Activated CD8-positive, alpha-beta memory T cell treated with anti-CD3 and anti-CD28 coated beads, Interleukin-2, amount 50 U/mL, for 24 hours (primary cell): Measurements from ENCODE around the gene LYPLA2.
"Not testable (repeated sequence)": the region's sequence is repeated elsewhere in the genome, so short reads cannot be mapped to it uniquely, and the experiment has no call there.

Experiments used
- DNase-seq: peaks from one replicate; pipeline ENCODE4 v3.0.0-alpha.2; 2020; ENCODE audit errors: extremely low read depth

LYPLA2 gene

DNA sequence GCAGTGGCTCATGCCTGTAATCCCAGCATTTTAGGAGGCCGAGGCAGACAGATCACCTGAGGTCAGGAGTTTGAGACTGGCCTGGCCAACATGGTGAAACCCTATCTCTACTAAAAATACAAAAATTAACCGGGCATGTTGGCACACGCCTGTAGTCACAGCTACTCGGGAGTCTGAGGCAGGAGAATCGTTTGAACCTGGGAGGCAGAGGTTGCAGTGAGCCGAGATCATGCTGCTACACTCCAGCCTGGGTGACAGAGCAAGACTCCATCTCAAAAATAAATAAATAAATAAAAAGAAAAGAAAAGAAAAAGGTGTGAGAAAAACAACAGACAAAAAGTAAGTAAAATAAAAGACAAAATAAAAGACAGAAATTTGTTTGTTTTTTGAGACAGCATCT lies 43.2 kb downstream of the LYPLA2 start:
- DNase-seq = not testable (repeated sequence)

DNA sequence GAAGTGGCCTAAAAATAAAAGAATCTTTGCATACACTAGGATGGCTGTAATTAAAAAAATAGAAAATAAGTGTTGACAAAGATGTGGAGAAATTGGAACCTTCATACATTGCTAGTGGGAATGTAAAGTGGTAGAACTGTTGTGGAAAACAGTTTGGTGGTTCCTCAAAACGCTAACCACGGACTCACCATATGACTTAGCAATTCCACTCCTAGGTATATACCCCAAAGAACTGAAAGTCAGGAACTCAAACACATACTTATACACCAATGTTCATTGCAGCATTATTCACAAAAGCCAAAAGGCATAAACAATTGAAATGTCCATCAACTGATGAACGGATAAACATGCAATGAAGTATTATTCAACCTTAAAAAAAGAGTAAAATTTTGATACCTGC lies 45.1 kb downstream of the LYPLA2 start:
- no peak for DNase-seq

DNA sequence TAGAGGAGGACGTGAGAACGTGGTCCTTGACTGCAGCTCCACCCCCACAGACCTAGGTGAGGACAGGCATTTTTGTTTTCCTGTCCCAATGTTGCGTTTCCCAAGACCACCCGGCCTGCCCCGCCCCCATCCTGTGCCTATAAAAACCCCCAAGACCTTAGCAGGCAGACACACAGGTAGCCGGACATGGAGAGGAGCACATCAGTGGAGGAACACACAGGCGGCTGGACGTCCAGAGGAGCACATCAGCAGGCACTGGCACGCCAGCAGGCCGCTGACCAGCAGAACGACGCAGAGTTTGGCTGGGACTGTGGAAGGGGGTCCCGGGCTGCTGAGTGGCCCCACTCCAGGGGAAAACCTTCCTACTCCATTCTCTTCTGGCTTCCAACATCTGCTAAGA lies 47.0 kb downstream of the LYPLA2 start:
- no peak for DNase-seq

- peak; percentile 43 for DNase-seq
Observed at GRCh38 chr1:23838401-23838866, 47.5 kb downstream of the LYPLA2 start.

DNA sequence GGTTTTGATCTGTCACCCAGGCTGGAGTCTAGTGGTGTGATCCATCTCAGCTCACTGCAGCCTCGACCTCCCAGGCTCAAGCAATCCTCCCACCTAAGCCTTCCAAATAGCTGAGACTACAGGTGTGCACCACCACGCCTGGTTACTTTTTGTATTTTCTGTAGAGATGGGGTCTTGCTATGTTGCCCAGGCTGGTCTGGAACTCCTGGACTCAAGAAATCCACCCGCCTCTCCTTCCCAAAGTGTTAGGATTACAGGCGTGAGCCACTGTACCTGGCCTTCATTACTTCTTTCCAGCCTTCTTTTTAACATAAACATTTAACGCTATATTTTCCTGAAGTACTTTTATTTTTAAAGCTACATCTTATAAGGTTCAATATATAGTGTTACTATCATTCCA lies 52.7 kb downstream of the LYPLA2 start:
- DNase-seq = no peak
